Measurements from ENCODE around the gene EIF4A2. TPM values are rescaled to one million over a fixed set of nuclear protein-coding genes. Genes with fewer than 3 reads are reported as not detected.

The EIF4A2 gene
- total RNA-seq, 1 donor from 2014 or later = 366 TPM

- TF ChIP-seq, protein P1, sequence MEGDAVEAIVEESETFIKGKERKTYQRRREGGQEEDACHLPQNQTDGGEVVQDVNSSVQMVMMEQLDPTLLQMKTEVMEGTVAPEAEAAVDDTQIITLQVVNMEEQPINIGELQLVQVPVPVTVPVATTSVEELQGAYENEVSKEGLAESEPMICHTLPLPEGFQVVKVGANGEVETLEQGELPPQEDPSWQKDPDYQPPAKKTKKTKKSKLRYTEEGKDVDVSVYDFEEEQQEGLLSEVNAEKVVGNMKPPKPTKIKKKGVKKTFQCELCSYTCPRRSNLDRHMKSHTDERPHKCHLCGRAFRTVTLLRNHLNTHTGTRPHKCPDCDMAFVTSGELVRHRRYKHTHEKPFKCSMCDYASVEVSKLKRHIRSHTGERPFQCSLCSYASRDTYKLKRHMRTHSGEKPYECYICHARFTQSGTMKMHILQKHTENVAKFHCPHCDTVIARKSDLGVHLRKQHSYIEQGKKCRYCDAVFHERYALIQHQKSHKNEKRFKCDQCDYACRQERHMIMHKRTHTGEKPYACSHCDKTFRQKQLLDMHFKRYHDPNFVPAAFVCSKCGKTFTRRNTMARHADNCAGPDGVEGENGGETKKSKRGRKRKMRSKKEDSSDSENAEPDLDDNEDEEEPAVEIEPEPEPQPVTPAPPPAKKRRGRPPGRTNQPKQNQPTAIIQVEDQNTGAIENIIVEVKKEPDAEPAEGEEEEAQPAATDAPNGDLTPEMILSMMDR (conservative IDR thresholded peaks at IDR 0.05; ENCODE audit: low read depth, low read length) = no peak
- H3K4me3 ChIP-seq (ENCODE audit: low read depth, low read length) = no peak overlapping the region
- DNase-seq (ENCODE audit: low read depth) = no peak
Observed at GRCh38 chr3:186760897-186761447, 22.4 kb upstream of the EIF4A2 start.

- TF ChIP-seq, protein P1 (conservative IDR thresholded peaks at IDR 0.05; ENCODE audit: low read depth, low read length) = no peak
- no peak for DNase-seq (ENCODE audit: low read depth)
- H3K4me3 ChIP-seq (ENCODE audit: low read depth, low read length) = peak overlapping the region; percentile 55
Observed at GRCh38 chr3:186772281-186772694, 11.1 kb upstream of the EIF4A2 start.

GRCh38 chr3:186772701-186773417 lies 10.5 kb upstream of the EIF4A2 start:
- no peak for DNase-seq (ENCODE audit: low read depth)
- TF ChIP-seq, protein P1 (conservative IDR thresholded peaks at IDR 0.05; ENCODE audit: low read depth, low read length) = no peak
- H3K4me3 ChIP-seq (ENCODE audit: low read depth, low read length) = peak overlapping the region; percentile 55

- TF ChIP-seq, protein P1 (conservative IDR thresholded peaks at IDR 0.05; ENCODE audit: low read depth, low read length) = no peak
- no peak overlapping the region for H3K4me3 ChIP-seq (ENCODE audit: low read depth, low read length)
- no peak for DNase-seq (ENCODE audit: low read depth)
Observed at GRCh38 chr3:186775999-186776398, 7.4 kb upstream of the EIF4A2 start.

DNA sequence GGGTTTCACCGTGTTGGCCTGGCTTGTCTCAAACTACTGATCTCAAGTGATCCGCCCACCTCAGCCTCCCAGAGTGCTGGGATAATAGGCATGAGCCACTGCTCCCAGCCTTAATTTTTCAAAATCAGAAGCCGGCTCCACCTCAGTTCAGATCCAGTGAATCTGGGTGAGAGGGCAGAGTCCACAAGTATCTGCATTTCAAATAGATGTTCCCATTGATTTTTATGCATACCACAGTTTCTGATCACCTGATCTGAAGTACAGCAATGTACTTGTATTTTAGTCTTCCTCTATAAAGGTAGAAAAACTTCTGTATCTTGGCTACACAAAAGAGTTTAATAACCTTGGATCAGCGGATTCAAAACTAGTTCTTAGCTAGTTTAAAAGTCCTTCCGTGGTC lies 4.2 kb upstream of the EIF4A2 start:
- TF ChIP-seq, protein P1 (conservative IDR thresholded peaks at IDR 0.05; ENCODE audit: low read depth, low read length) = no peak
- no peak for DNase-seq (ENCODE audit: low read depth)

DNA sequence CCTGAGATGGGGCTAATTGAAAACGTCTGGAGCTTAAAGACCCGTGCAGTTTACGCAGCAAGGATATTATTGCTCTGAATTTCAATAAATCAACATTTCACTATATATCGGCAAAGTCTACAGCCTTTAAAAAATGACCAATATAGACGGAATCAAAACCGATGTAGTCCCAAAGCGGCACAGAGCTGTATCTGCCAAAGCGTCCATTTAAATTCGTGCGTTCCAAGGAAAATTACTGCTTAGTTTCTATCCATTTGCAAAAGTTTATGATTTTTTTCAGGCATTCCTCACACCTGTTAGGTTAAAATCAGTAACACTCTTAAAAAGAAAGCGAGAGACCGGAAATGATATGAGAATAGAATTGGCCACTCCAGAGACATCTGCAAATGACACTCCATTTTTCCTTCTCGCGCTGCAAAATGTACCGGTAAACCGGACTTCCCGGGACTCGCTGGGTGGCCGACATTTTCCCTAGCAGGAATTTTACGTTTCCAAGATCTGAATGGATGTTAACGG lies 777 bp upstream of the EIF4A2 start:
- TF ChIP-seq, protein P1 (conservative IDR thresholded peaks at IDR 0.05; ENCODE audit: low read depth, low read length) = no peak
- peak overlapping the region; percentile 86 for H3K4me3 ChIP-seq (ENCODE audit: low read depth, low read length)
- DNase-seq (ENCODE audit: low read depth) = peak; percentile 19

More for the DNA sequence above, 4.2 kb upstream of the EIF4A2 start:
- H3K4me3 ChIP-seq (ENCODE audit: low read depth, low read length) = no peak overlapping the region
